ENCODE results near the gene PAQR4.

PAQR4 gene

GRCh38 chr16:2967211-2967631 is 1.9 kb upstream of the PAQR4 start:
- no peak for TF ChIP-seq CTCF (IDR thresholded peaks at IDR 0.05; ENCODE audit: low read depth, low read length)
- no peak overlapping the region for H3K4me3 ChIP-seq (ENCODE audit: low read depth, low read length)

- TF ChIP-seq CTCF (IDR thresholded peaks at IDR 0.05; ENCODE audit: low read depth, low read length): no peak
- no peak overlapping the region for H3K4me3 ChIP-seq (ENCODE audit: low read depth, low read length)
Measured at GRCh38 chr16:2967721-2968161, 1.4 kb upstream of the PAQR4 start.

GRCh38 chr16:2968368-2968737 is 795 bp upstream of the PAQR4 start:
- no peak for TF ChIP-seq CTCF (IDR thresholded peaks at IDR 0.05; ENCODE audit: low read depth, low read length)
- peak overlapping the region; percentile 65; the same call in 1 of the 2 replicates for H3K4me3 ChIP-seq (ENCODE audit: low read depth, low read length)

- TF ChIP-seq CTCF (IDR thresholded peaks at IDR 0.05; ENCODE audit: low read depth, low read length): peak; percentile 19; the same call in 1 of the 2 replicates
- peak overlapping the region; percentile 65 for H3K4me3 ChIP-seq (ENCODE audit: low read depth, low read length)
Measured at GRCh38 chr16:2969545-2970521, 685 bp downstream of the PAQR4 start.

- TF ChIP-seq CTCF (IDR thresholded peaks at IDR 0.05; ENCODE audit: low read depth, low read length): no peak
- peak overlapping the region; percentile 65 for H3K4me3 ChIP-seq (ENCODE audit: low read depth, low read length)
Measured at GRCh38 chr16:2970563-2970962, 1.4 kb downstream of the PAQR4 start.

- TF ChIP-seq CTCF (IDR thresholded peaks at IDR 0.05; ENCODE audit: low read depth, low read length): no peak
- H3K4me3 ChIP-seq (ENCODE audit: low read depth, low read length): no peak overlapping the region
Measured at GRCh38 chr16:2971134-2971984, 2.2 kb downstream of the PAQR4 start.

Measured in WI38 (cell line).